Measurements from ENCODE around the gene PPM1A.

GRCh38 chr14:60222820-60223219 lies 26.2 kb upstream of the PPM1A start:
- TF ChIP-seq CTCF (IDR thresholded peaks at IDR 0.05) (no peak), POLR2A (IDR thresholded peaks at IDR 0.05; ENCODE audit: low read depth) (no peak), POLR2AphosphoS5 (IDR thresholded peaks at IDR 0.05) (no peak), EP300 (IDR thresholded peaks at IDR 0.05) (no peak)
